Gastrocnemius medialis (tissue), 4 donors: ENCODE measurements around the gene FRY. TPM values are rescaled to one million over a fixed set of nuclear protein-coding genes. Genes with fewer than 3 reads are reported as not detected.

ENCODE experiments used
- ATAC-seq, 2 donors: fragments of 150-250 bp; one replicate each; pipeline ENCODE4 v1.9.1; 2016
- DNase-seq, 2 donors: peaks; one replicate each; pipeline ENCODE4 v3.0.0-alpha.2; 2019
- H3K27ac ChIP-seq, 4 donors: fragments of 200-600 bp; sonication (generic); 1 replicate in 1 of 4; 2 replicates in 3 of 4; pipeline ENCODE4 v1.5.1; 2016 to 2018; ENCODE audit warnings: mild to moderate bottlenecking in 2 of 4, moderate library complexity in 1 of 4
- H3K27me3 ChIP-seq, 3 donors: fragments of 200-600 bp; sonication (generic) in 2 of 3; 1 replicate in 1 of 3; 2 replicates in 2 of 3; pipeline versions ENCODE4 v1.5.1 to v1.6.0; 2016 to 2019; ENCODE audit warnings: mild to moderate bottlenecking in 1 of 3, moderate library complexity in 1 of 3
- H3K36me3 ChIP-seq, 2 donors: fragments of 200-600 bp; sonication (generic) in 1 of 2; one replicate each; pipeline ENCODE4 v1.5.1; 2017 to 2018
- H3K4me1 ChIP-seq, 2 donors: fragments of 200-600 bp; sonication (generic) in 1 of 2; one replicate each; pipeline ENCODE4 v1.5.1; 2016 to 2017; ENCODE audit warnings: mild to moderate bottlenecking in 2 of 2
- H3K4me3 ChIP-seq, 4 donors: fragments of 200-600 bp; sonication (generic) in 3 of 4; 1 replicate in 1 of 4; 2 replicates in 3 of 4; pipeline ENCODE4 v1.5.1; 2016 to 2019; ENCODE audit warnings: mild to moderate bottlenecking in 2 of 4
- H3K9me3 ChIP-seq, 3 donors: fragments of 200-600 bp; sonication (generic) in 2 of 3; 1 replicate in 1 of 3; 2 replicates in 2 of 3; pipeline ENCODE4 v1.5.1; 2016 to 2019
- POLR2A ChIP-seq, 2 donors: fragments of 450-650 bp; IDR thresholded peaks; one replicate each; pipeline ENCODE4 v1.6.1; 2017; ENCODE audit warnings: antibody characterized with exemption in 2 of 2, mild to moderate bottlenecking in 2 of 2, moderate library complexity in 2 of 2
- in situ Hi-C, 4 donors: fragments of 200-750 bp; cut with MboI; loops; one replicate each; pipeline versions ENCODE4 v1.15.0 to v1.8.0; 2017; ENCODE audit warnings: low sequenced_read_pairs in 4 of 4
- intact Hi-C: fragments of 100-400 bp; cut with DNase I; formaldehyde crosslinking; loops from one replicate; pipeline ENCODE4 v1.15.1; 2023; ENCODE audit warnings: low total_unique reads
- total RNA-seq, 4 donors: library from RNA; depleted of rRNA; stranded (reverse); fragments of >200 nt; gene quantifications; one replicate each; pipeline versions ENCODE4 v1.1.0 to v1.2.3, GENCODE V29; 2016
- TF ChIP-seq, protein P1 (sequence below), 5 experiments: fragments of 450-650 bp in 3 of 5; fragments of 200-600 bp in 2 of 5; sonication (generic) in 2 of 5; IDR thresholded peaks in 4 of 5; conservative IDR thresholded peaks in 1 of 5; 1 replicate in 4 of 5; 2 replicates in 1 of 5; pipeline ENCODE4 v1.5.1; 2016 to 2019; ENCODE audit warnings: antibody characterized with exemption in 5 of 5, mild to moderate bottlenecking in 3 of 5, moderate library complexity in 3 of 5

FRY gene
- total RNA-seq, 4 donors from 2014 or later = 10.1 to 48.3 (median 21.4) TPM

DNA sequence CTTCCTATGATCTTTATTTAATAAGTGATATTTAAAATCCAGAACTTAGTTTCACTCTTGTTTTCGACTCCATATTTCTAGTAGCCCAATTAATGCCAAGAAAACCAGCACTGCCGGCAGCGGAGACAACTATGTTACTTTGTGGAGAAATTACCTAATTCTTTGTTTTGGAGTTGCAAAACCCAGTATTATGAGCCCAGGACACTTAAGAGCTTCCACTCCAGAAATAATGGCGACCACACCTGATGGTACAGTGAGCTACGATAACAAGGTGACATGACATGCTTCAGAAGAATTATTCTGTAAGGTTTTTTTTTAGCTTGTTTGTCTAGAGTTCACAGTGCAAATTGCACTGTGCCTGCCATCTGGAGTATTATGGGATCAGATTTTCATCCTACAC, 147.2 kb downstream of the FRY start:
- no peaks in the 10 kb centered on the region for H3K4me1 ChIP-seq
- H3K27ac ChIP-seq = no peak overlapping the region
- TF ChIP-seq, protein P1, sequence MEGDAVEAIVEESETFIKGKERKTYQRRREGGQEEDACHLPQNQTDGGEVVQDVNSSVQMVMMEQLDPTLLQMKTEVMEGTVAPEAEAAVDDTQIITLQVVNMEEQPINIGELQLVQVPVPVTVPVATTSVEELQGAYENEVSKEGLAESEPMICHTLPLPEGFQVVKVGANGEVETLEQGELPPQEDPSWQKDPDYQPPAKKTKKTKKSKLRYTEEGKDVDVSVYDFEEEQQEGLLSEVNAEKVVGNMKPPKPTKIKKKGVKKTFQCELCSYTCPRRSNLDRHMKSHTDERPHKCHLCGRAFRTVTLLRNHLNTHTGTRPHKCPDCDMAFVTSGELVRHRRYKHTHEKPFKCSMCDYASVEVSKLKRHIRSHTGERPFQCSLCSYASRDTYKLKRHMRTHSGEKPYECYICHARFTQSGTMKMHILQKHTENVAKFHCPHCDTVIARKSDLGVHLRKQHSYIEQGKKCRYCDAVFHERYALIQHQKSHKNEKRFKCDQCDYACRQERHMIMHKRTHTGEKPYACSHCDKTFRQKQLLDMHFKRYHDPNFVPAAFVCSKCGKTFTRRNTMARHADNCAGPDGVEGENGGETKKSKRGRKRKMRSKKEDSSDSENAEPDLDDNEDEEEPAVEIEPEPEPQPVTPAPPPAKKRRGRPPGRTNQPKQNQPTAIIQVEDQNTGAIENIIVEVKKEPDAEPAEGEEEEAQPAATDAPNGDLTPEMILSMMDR (IDR thresholded peaks at IDR 0.05 in 4 of 5, conservative IDR thresholded peaks at IDR 0.05 in 1 of 5) = no peak
- TF ChIP-seq POLR2A (IDR thresholded peaks at IDR 0.05) = no peak
- in situ Hi-C loops (no loop called here), intact Hi-C loops (no loop called here)
- no peak for ATAC-seq
- DNase-seq = no peak
- peaks cover 0 to 52% of the 10 kb centered on the region in 2 donors for H3K36me3 ChIP-seq
- no peaks in the 10 kb centered on the region for H3K9me3 ChIP-seq
- H3K4me3 ChIP-seq = no peak overlapping the region
- H3K27me3 ChIP-seq = no peaks in the 10 kb centered on the region

DNA sequence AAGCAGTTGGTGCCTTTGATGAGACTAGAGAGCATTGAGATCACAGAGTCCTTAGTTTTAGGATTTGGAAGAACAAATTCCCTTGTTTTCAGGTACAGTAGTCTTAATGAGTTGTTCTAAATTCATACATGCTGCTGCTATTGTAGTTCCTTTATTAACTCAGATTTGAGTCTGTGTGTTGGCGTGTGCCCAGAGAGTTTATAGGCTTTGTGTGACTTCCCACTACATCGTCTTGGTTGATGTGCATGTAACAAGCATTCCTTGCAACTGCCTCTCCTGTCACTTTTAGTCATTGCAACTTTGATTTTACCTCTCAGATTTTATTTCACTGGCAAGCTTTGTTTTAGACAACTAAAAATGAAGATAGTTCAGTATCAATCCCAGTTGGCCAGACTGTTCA, 148.1 kb downstream of the FRY start:
- intact Hi-C loops = no loop called here
- no peak for DNase-seq
- TF ChIP-seq, protein P1 (IDR thresholded peaks at IDR 0.05 in 4 of 5, conservative IDR thresholded peaks at IDR 0.05 in 1 of 5) = no peak
- TF ChIP-seq POLR2A (IDR thresholded peaks at IDR 0.05) = no peak
- H3K36me3 ChIP-seq = peaks cover 0 to 52% of the 10 kb centered on the region in 2 donors
- no peaks in the 10 kb centered on the region for H3K27me3 ChIP-seq
- H3K4me1 ChIP-seq = no peaks in the 10 kb centered on the region
- no peak for ATAC-seq
- no peaks in the 10 kb centered on the region for H3K9me3 ChIP-seq
- in situ Hi-C loops = no loop called here
- H3K4me3 ChIP-seq = no peak overlapping the region
- no peak overlapping the region for H3K27ac ChIP-seq

DNA sequence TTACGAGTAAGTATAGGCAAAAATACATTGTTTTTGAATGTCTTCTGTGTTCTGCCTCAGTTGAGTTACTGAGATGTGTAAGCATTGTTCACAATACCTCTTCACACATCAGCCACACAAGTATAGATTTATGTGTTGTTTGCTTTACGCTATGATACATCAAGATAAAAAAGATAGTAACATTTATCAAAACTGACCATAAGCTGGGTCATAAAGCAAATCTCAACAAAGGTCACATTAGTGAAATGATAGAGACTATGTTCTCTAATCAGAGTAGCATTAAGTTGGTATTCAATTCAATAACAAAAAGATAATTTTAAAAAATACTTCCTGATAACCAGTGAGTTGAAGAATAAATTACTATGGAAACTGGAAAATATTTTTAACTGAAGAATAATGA, 156.1 kb downstream of the FRY start:
- DNase-seq (no peak), ATAC-seq (no peak)
- H3K27me3 ChIP-seq = no peaks in the 10 kb centered on the region
- H3K27ac ChIP-seq = no peak overlapping the region
- in situ Hi-C loops (no loop called here), intact Hi-C loops (no loop called here)
- H3K36me3 ChIP-seq = peaks cover 0 to 47% of the 10 kb centered on the region in 2 donors
- H3K9me3 ChIP-seq = no peaks in the 10 kb centered on the region
- H3K4me1 ChIP-seq = no peaks in the 10 kb centered on the region
- no peak overlapping the region for H3K4me3 ChIP-seq
- TF ChIP-seq POLR2A (IDR thresholded peaks at IDR 0.05) = no peak
- TF ChIP-seq, protein P1 (IDR thresholded peaks at IDR 0.05 in 4 of 5, conservative IDR thresholded peaks at IDR 0.05 in 1 of 5) = no peak

DNA sequence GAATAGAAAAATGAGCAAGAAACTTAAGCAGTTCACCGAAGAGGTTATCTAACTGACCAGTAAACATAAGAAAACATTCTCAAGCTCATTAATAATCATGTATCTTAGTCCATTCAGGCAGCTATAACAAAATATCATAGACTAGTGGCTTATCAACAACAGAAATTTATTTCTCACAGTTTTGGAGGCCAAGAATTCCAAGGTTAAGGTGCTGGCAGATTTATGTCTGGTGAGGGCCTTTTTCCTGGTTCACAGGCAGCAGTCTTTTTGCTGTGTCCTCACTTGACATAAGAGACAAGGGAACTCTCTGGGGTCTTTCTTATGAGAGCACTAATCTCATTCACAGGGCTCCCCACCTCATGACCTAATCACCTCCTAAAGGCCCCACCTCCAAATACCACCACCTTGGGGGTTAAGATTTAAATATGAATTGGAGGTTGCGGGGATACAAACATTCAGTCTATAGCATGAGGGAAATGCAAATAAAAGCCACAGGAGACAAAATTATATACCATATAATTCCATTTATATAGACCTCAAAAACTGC, 160.0 kb downstream of the FRY start:
- peaks cover 0 to 23% of the 10 kb centered on the region in 2 donors for H3K36me3 ChIP-seq
- ATAC-seq = no peak
- intact Hi-C loops = no loop called here

More for the DNA sequence above, 160.0 kb downstream of the FRY start:
- H3K9me3 ChIP-seq = no peaks in the 10 kb centered on the region
- H3K4me1 ChIP-seq = no peaks in the 10 kb centered on the region
- H3K27me3 ChIP-seq = no peaks in the 10 kb centered on the region
- no peak overlapping the region for H3K27ac ChIP-seq
- no peak for DNase-seq
- TF ChIP-seq, protein P1 (IDR thresholded peaks at IDR 0.05 in 4 of 5, conservative IDR thresholded peaks at IDR 0.05 in 1 of 5) = no peak
- no peak for TF ChIP-seq POLR2A (IDR thresholded peaks at IDR 0.05)
- H3K4me3 ChIP-seq = no peak overlapping the region
- in situ Hi-C loops = no loop called here
